ENCODE results near the gene FAM184A.

The FAM184A gene

DNA sequence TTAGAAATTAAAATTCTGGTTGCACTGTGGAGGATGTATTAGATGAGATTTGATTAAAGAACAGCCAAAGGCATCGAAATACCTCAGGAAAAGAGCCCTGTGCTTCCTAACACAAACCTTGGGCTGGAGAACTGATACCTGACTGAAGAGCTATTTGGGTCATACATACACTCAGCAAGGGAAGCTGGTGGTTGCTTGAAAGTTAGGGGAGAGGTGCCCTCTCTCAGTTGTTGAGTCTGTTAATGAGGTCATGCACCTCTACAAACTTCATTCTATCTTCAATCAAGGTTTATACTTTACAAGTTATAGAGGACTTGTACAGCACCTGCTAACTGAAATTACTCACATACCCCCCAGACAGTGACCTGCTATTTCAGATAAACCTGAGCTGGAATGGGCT lies 25.5 kb downstream of the FAM184A start:
- no peaks in the 10 kb centered on the region for H3K4me1 ChIP-seq
- H3K27me3 ChIP-seq, result no peaks in the 10 kb centered on the region
- no peaks in the 10 kb centered on the region for H3K36me3 ChIP-seq
- no peak for DNase-seq
- TF ChIP-seq CTCF (IDR thresholded peaks at IDR 0.05; ENCODE audit: low read depth, low read length), result no peak
- no peaks in the 10 kb centered on the region for H3K9me3 ChIP-seq
- H3K4me3 ChIP-seq (ENCODE audit: low read depth, low read length), result no peak overlapping the region

DNA sequence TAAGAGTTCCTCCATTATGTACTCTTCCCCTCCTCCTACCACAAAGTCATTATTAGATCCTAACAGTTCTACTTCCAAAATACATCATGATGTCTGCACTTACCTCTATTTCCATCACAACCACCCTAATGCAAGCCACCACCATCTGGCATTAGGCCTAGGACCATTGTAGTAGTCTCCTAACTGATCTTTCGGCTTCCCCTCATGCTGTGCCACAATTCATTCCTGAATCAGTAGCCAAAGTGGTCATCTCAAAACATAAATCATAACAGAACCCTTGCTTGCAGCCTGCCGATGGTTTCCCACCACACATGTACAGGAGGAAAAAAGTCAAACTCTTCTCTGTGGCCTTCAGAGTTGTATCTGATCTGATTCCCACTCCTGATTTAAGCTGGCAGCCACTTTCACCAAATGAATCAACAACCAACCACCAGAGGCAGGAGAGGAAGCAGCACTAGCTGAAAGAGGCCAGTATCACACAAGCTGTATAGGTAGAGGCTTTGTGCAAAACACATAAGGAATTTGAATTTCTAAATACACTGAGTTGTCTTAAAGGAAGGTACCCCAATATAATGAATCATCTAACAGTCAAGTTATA lies 26.1 kb downstream of the FAM184A start:
- no peaks in the 10 kb centered on the region for H3K27me3 ChIP-seq
- no peak overlapping the region for H3K4me3 ChIP-seq (ENCODE audit: low read depth, low read length)
- H3K9me3 ChIP-seq, result no peaks in the 10 kb centered on the region
- no peak for DNase-seq
- TF ChIP-seq CTCF (IDR thresholded peaks at IDR 0.05; ENCODE audit: low read depth, low read length), result no peak
- H3K4me1 ChIP-seq, result no peaks in the 10 kb centered on the region
- H3K36me3 ChIP-seq, result no peaks in the 10 kb centered on the region

DNA sequence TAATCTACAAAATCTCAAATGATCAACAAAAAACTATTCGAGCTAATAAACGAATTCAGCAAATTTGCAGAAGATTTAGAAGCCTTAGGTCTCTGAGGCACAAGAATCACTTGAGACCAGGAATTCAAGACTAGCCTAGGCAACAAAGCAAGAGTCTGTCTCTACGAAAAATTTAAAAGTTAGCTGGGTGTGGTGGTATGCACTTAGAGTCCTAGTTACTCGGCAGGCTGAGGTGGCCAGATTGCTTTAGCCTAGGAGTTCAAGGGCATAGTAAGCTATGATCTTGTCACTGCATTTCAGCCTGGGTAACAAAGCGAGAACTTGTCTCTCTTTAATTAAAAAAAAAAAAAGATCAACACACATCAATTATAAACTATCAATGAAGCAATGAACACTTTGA lies 34.2 kb downstream of the FAM184A start:
- no peak for DNase-seq
- Histone ChIP-seq H3K9me3 (no peaks in the 10 kb centered on the region), H3K4me1 (no peaks in the 10 kb centered on the region), H3K36me3 (no peaks in the 10 kb centered on the region), H3K27me3 (no peaks in the 10 kb centered on the region), H3K4me3 (ENCODE audit: low read depth, low read length) (no peak overlapping the region)
- TF ChIP-seq CTCF (IDR thresholded peaks at IDR 0.05; ENCODE audit: low read depth, low read length), result no peak

DNA sequence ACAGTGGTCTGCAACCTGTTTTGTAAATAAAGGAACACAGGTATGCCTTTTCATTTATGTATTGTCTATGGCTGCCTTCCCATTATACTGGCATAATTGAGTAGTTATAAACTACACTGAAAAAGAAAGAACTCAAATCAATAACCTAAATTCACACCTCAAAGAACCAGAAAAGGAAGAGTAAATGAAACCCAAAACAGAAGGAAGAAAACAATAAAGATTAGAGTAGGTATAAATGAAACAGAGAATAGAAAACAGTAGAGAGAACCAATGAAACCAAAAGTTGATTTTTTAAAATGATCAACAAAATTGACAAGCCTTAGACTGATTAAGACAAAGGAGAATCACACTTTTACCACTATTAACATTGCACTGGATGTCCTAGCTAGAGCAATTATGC lies 34.7 kb downstream of the FAM184A start:
- H3K27me3 ChIP-seq, result no peaks in the 10 kb centered on the region
- no peak for TF ChIP-seq CTCF (IDR thresholded peaks at IDR 0.05; ENCODE audit: low read depth, low read length)
- H3K36me3 ChIP-seq, result no peaks in the 10 kb centered on the region
- H3K4me1 ChIP-seq, result no peaks in the 10 kb centered on the region
- no peak overlapping the region for H3K4me3 ChIP-seq (ENCODE audit: low read depth, low read length)
- DNase-seq, result no peak
- H3K9me3 ChIP-seq, result no peaks in the 10 kb centered on the region

GRCh38 chr6:119043265-119043664 lies 35.2 kb downstream of the FAM184A start:
- Histone ChIP-seq H3K4me1 (no peaks in the 10 kb centered on the region), H3K27me3 (no peaks in the 10 kb centered on the region), H3K36me3 (no peaks in the 10 kb centered on the region), H3K9me3 (no peaks in the 10 kb centered on the region), H3K4me3 (ENCODE audit: low read depth, low read length) (no peak overlapping the region)
- no peak for DNase-seq
- no peak for TF ChIP-seq CTCF (IDR thresholded peaks at IDR 0.05; ENCODE audit: low read depth, low read length)

DNA sequence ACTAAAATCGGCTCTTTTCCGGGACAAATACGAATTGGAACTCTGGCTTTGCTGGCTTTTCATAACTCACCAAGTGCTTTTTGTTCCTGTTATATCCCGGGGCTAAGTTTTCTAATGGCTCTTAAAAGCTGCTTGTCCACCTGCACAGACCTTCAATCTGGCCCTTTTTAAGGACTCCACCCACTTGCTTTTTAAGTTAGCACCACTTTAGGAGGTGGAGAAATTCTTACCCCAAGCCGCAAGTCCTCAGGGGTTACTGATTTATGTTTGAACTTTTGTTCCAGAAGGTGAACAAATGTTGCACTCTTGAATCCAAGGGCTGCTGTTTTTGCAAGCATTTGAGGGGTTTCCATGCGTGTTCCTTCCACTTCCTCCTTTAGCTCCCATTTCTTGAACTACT lies 37.8 kb downstream of the FAM184A start:
- H3K4me1 ChIP-seq, result no peaks in the 10 kb centered on the region
- no peak for TF ChIP-seq CTCF (IDR thresholded peaks at IDR 0.05; ENCODE audit: low read depth, low read length)
- no peak overlapping the region for H3K4me3 ChIP-seq (ENCODE audit: low read depth, low read length)
- H3K36me3 ChIP-seq, result no peaks in the 10 kb centered on the region
- no peaks in the 10 kb centered on the region for H3K9me3 ChIP-seq
- H3K27me3 ChIP-seq, result no peaks in the 10 kb centered on the region
- no peak for DNase-seq

All from BE2C (cell line).